HL-60 (cell line): Measurements from ENCODE around the gene CTSW.

Source experiments
- DNase-seq, 2 experiments: peaks; one replicate each; pipeline ENCODE4 v3.0.0-alpha.2; 2010 to 2020; ENCODE audit warnings: low read depth in 1 of 2, low spot score in 1 of 2
- H3K27ac ChIP-seq: fragments of 250-450 bp; sonication (Bioruptor Pico); replicated peaks from 2 replicates; pipeline ENCODE4 v1.5.1; 2020; ENCODE audit warnings: mild to moderate bottlenecking, moderate library complexity
- H3K27me3 ChIP-seq: fragments of 250-450 bp; sonication (Bioruptor Pico); 2 replicates; pipeline ENCODE4 v1.5.1; 2021; ENCODE audit warnings: mild to moderate bottlenecking, moderate library complexity; ENCODE audit not compliant: insufficient read depth, poor library complexity, severe bottlenecking
- H3K4me3 ChIP-seq: replicated peaks from 2 replicates; pipeline ENCODE4 v1.5.1; 2011; ENCODE audit warnings: mild to moderate bottlenecking, control low read depth, low read length; ENCODE audit not compliant: insufficient read depth
- GABPA ChIP-seq: IDR thresholded peaks from 2 replicates; pipeline ENCODE4 v1.6.1; 2012; ENCODE audit warnings: low read depth
- POLR2AphosphoS5 ChIP-seq: IDR thresholded peaks from 2 replicates; pipeline ENCODE4 v1.6.1; 2012; ENCODE audit warnings: low read depth
- SPI1 ChIP-seq: IDR thresholded peaks from 2 replicates; pipeline ENCODE4 v1.6.1; 2012; ENCODE audit warnings: low read depth, mild to moderate bottlenecking, borderline replicate concordance
- TF ChIP-seq, protein P1 (sequence below): IDR thresholded peaks from one replicate; pipeline ENCODE4 v1.5.1; 2011; ENCODE audit warnings: low read length, control low read depth, inconsistent platforms; ENCODE audit not compliant: insufficient read depth
- TF ChIP-seq, protein P2 (sequence below): IDR thresholded peaks from 2 replicates; pipeline ENCODE4 v1.6.1; 2012; ENCODE audit warnings: low read depth; ENCODE audit not compliant: insufficient replicate concordance

Gene CTSW

DNA sequence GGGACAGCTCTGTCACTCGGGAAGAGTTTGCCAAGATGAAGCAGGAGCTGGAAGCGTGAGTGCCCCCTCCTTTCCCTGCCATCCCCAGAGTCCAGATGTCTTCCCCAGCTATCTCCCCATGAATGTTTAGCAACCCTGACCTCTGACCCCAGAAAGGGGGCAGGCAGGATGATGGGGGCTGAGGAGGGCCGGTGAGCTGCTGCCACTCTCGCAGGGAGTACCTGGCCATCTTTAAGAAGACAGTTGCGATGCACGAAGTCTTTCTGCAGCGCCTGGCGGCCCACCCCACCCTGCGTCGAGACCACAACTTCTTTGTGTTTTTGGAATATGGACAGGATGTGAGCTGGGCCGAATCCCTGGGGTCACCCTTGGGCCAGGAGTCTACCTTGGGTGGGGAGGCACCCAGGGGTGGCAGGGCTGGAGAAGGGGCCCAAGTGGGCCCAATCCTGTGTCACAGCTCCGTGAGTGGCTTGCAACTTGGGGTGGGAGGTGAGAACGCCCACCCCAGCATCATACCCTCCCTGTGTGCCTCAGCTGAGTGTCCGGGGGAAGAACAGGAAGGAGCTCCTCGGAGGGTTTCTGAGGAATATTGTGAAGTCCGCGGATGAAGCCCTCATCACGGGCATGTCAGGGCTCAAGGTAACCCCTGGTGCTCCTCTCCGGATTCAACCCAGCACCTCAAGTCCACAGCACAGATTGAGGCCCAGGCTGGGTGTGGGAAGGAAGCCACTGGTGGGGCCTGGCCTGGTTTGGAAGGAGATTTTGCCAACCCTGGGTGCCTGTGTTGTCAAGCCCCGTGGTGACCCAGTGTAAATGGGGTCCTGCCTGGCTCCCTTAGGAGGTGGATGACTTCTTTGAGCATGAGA, 29.2 kb upstream of the CTSW start:
- no peak overlapping the region for H3K4me3 ChIP-seq
- no peak overlapping the region for H3K27ac ChIP-seq
- H3K27me3 ChIP-seq: no peaks in the 10 kb centered on the region
- DNase-seq: no peak
- TF ChIP-seq, protein P1, sequence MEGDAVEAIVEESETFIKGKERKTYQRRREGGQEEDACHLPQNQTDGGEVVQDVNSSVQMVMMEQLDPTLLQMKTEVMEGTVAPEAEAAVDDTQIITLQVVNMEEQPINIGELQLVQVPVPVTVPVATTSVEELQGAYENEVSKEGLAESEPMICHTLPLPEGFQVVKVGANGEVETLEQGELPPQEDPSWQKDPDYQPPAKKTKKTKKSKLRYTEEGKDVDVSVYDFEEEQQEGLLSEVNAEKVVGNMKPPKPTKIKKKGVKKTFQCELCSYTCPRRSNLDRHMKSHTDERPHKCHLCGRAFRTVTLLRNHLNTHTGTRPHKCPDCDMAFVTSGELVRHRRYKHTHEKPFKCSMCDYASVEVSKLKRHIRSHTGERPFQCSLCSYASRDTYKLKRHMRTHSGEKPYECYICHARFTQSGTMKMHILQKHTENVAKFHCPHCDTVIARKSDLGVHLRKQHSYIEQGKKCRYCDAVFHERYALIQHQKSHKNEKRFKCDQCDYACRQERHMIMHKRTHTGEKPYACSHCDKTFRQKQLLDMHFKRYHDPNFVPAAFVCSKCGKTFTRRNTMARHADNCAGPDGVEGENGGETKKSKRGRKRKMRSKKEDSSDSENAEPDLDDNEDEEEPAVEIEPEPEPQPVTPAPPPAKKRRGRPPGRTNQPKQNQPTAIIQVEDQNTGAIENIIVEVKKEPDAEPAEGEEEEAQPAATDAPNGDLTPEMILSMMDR: no peak
- TF ChIP-seq SPI1 (no peak), GABPA (no peak), POLR2AphosphoS5 (no peak)
- TF ChIP-seq, protein P2, sequence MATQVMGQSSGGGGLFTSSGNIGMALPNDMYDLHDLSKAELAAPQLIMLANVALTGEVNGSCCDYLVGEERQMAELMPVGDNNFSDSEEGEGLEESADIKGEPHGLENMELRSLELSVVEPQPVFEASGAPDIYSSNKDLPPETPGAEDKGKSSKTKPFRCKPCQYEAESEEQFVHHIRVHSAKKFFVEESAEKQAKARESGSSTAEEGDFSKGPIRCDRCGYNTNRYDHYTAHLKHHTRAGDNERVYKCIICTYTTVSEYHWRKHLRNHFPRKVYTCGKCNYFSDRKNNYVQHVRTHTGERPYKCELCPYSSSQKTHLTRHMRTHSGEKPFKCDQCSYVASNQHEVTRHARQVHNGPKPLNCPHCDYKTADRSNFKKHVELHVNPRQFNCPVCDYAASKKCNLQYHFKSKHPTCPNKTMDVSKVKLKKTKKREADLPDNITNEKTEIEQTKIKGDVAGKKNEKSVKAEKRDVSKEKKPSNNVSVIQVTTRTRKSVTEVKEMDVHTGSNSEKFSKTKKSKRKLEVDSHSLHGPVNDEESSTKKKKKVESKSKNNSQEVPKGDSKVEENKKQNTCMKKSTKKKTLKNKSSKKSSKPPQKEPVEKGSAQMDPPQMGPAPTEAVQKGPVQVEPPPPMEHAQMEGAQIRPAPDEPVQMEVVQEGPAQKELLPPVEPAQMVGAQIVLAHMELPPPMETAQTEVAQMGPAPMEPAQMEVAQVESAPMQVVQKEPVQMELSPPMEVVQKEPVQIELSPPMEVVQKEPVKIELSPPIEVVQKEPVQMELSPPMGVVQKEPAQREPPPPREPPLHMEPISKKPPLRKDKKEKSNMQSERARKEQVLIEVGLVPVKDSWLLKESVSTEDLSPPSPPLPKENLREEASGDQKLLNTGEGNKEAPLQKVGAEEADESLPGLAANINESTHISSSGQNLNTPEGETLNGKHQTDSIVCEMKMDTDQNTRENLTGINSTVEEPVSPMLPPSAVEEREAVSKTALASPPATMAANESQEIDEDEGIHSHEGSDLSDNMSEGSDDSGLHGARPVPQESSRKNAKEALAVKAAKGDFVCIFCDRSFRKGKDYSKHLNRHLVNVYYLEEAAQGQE: no peak

DNA sequence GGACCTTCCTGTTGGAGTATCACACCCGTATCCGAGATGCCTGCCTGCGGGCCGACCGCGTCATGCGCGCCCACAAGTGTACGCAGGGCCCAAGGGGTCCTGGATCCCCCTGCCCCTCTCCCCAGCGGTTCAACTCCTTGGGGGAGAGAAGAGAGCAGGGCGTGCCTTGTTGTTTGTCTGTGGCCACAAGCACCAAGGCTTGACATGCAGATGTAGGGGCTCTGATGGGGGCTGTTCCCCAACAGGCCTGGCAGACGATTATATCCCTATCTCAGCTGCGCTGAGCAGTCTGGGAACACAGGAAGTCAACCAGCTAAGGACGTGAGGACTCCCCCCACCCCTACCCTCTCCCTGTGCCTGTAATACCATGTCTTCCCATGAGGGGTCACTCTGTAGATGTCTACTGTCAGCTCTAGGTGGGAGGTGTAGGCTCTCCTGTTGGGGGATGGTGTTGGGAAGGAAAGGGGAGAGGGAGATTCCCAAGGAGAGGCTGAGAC, 28.5 kb upstream of the CTSW start:
- TF ChIP-seq POLR2AphosphoS5 (peak; percentile 30; the same call in 1 of the 2 replicates), GABPA (no peak)
- TF ChIP-seq, protein P1: peak; percentile 72
- H3K4me3 ChIP-seq: no peak overlapping the region
- H3K27me3 ChIP-seq: no peaks in the 10 kb centered on the region
- no peak overlapping the region for H3K27ac ChIP-seq
- DNase-seq: peak in 1 of 2 experiments; percentile 53

DNA sequence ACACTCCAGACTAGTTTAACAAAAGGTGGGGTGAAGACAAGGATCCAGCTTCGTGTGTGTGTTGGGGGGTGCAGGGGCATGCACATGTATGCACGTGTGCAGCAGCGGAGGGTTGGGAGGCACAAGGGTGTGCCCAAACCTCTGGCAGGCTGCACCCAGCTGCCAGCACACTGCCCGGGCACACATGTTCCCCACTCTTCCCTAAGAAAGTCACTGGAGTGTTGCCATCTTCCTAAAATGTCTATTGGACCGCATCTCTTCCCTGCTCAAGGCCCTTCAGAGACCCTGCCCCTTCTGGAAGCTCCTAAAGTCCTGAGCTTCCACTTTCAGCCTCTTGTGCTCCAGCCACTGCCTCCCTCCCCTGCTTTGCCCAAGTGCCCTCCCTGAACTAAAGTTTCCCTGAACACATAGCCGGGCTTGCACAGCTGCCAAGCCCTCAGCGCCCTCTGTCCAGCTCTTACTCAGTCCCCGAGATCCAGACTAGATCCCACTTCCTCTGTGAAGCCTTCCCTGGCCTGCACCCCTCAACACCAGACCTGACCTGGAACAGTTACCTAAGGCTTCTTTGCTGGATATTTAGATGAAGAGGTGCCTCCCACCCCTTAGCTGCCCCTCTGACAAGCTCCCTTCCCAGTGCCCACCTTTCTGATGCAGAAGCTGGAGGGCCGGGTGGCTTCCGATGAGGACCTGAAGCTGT, 27.7 kb upstream of the CTSW start:
- H3K27me3 ChIP-seq: no peaks in the 10 kb centered on the region
- no peak overlapping the region for H3K27ac ChIP-seq
- H3K4me3 ChIP-seq: no peak overlapping the region
- no peak for DNase-seq
- TF ChIP-seq POLR2AphosphoS5 (no peak; the same call in 1 of the 2 replicates), GABPA (no peak)
- TF ChIP-seq, protein P1: no peak
- TF ChIP-seq, protein P2: no peak
